HEK293 (cell line): ENCODE data around the gene GPR149.

Source experiments
- BCL6B ChIP-seq: fragments of 450-650 bp; formaldehyde crosslinking; IDR thresholded peaks from 2 replicates; pipeline ENCODE4 v1.5.1; 2017; ENCODE audit warnings: missing biosample characterization, missing genetic modification characterization
- GLI2 ChIP-seq: fragments of 450-650 bp; formaldehyde crosslinking; IDR thresholded peaks from 2 replicates; pipeline ENCODE4; 2017; ENCODE audit warnings: missing biosample characterization, missing genetic modification characterization, low read depth, borderline replicate concordance
- GLIS1 ChIP-seq: fragments of 450-650 bp; formaldehyde crosslinking; IDR thresholded peaks from 2 replicates; pipeline ENCODE4 v1.5.1; 2016; ENCODE audit warnings: missing biosample characterization, missing genetic modification characterization
- OSR2 ChIP-seq: fragments of 450-650 bp; formaldehyde crosslinking; IDR thresholded peaks from 2 replicates; pipeline ENCODE4 v1.5.1; 2016; ENCODE audit warnings: missing biosample characterization, missing genetic modification characterization
- PATZ1 ChIP-seq: fragments of 450-650 bp; formaldehyde crosslinking; IDR thresholded peaks from 2 replicates; pipeline ENCODE4 v1.5.1; 2016; ENCODE audit warnings: missing biosample characterization, missing genetic modification characterization
- SP2 ChIP-seq: fragments of 450-650 bp; formaldehyde crosslinking; IDR thresholded peaks from 2 replicates; pipeline ENCODE4 v1.5.1; 2016; ENCODE audit warnings: missing biosample characterization, missing genetic modification characterization
- SP7 ChIP-seq: fragments of 450-650 bp; formaldehyde crosslinking; IDR thresholded peaks from 2 replicates; pipeline ENCODE4 v1.5.1; 2016; ENCODE audit warnings: missing biosample characterization, missing genetic modification characterization
- ZBTB10 ChIP-seq: fragments of 450-650 bp; formaldehyde crosslinking; IDR thresholded peaks from 2 replicates; pipeline ENCODE4 v1.5.1; 2016; ENCODE audit warnings: missing biosample characterization, missing genetic modification characterization
- ZBTB20 ChIP-seq: fragments of 450-650 bp; formaldehyde crosslinking; IDR thresholded peaks from 2 replicates; pipeline ENCODE4 v1.5.1; 2016; ENCODE audit warnings: missing biosample characterization, missing genetic modification characterization
- ZBTB8A ChIP-seq: fragments of 450-650 bp; formaldehyde crosslinking; IDR thresholded peaks from 2 replicates; pipeline ENCODE4 v1.5.1; 2016; ENCODE audit warnings: missing biosample characterization, missing genetic modification characterization
- ZNF146 ChIP-seq: fragments of 450-650 bp; formaldehyde crosslinking; IDR thresholded peaks from 2 replicates; pipeline ENCODE4 v1.5.1; 2016; ENCODE audit warnings: missing biosample characterization, missing genetic modification characterization
- ZNF2 ChIP-seq: fragments of 450-650 bp; formaldehyde crosslinking; IDR thresholded peaks from 2 replicates; pipeline ENCODE4 v1.5.1; 2016; ENCODE audit warnings: missing biosample characterization, missing genetic modification characterization
- ZNF335 ChIP-seq: fragments of 450-650 bp; formaldehyde crosslinking; conservative IDR thresholded peaks from 2 replicates; pipeline ENCODE4 v1.5.1; 2016; ENCODE audit warnings: missing biosample characterization, missing genetic modification characterization
- ZNF518A ChIP-seq: fragments of 450-650 bp; formaldehyde crosslinking; conservative IDR thresholded peaks from 2 replicates; pipeline ENCODE4 v1.5.1; 2016; ENCODE audit warnings: low read depth, missing biosample characterization, missing genetic modification characterization
- ZNF629 ChIP-seq: fragments of 450-650 bp; formaldehyde crosslinking; IDR thresholded peaks from 2 replicates; pipeline ENCODE4 v1.5.1; 2017; ENCODE audit warnings: missing biosample characterization, missing genetic modification characterization
- TF ChIP-seq, protein P1 (sequence below): fragments of 450-650 bp; formaldehyde crosslinking; optimal IDR thresholded peaks from 2 replicates; pipeline ENCODE3; 2016; ENCODE audit warnings: missing biosample characterization, mild to moderate bottlenecking, missing genetic modification characterization
- TF ChIP-seq, protein P2 (sequence below): fragments of 450-650 bp; formaldehyde crosslinking; IDR thresholded peaks from 2 replicates; pipeline ENCODE4 v1.5.1; 2016; ENCODE audit warnings: missing biosample characterization, missing genetic modification characterization

GPR149 gene

DNA sequence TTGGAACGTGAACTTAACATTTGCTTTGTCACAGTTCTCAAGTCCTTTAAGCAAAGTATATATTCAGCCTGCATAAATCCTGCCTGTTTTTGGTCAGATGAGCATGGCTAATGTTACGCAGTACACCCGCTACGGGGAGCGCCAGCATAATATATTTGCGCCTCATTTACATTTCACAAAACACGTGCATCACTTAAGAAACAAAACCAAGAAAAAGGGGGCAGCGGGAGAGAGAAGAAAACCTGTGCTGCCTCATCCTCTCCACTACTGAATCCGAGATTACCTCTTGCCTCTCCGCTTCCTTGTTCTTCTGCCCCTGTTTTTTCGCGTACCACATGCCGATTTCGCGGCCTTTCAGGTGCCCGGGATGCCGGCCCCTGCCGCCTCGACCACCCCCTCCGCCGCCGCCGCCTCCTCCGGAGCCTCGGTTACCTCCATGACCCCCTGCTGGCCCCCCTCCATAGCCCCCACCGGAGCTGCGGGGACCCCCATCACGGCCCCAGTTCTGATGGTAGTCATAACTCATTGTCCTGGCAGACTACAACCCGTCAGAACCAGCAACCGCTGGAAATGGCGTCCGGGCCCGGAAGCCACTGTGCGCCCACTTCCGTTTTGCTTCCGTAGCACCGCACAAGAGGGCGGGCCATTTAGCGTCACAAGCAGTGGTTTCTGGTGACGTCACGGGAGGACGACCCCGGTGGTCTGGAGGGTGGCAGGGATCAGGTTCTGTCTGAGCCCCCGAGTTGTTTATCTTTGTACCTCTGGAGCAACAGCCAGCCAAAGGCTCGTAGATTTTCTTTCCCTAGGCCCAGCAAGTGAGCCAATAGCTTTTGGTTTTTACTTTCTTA lies 105.9 kb downstream of the GPR149 start, which contains the start of gene DHX36 (continued):
- TF ChIP-seq ZBTB10 (tag by site-specific recombination) (peak; percentile 67; the same call in 1 of the 2 replicates), GLI2 (tag by site-specific recombination) (no peak), GLIS1 (peak; percentile 46; the same call in 1 of the 2 replicates), ZNF2 (tag by site-specific recombination) (peak; percentile 58; the same call in 1 of the 2 replicates), PATZ1 (peak; percentile 70), ZBTB20 (tag by site-specific recombination) (peak; percentile 87), ZBTB8A (tag by site-specific recombination) (peak; percentile 72; the same call in 1 of the 2 replicates), ZNF335 (tag by site-specific recombination) (peak; percentile 55), SP2 (tag by site-specific recombination) (peak; percentile 76), OSR2 (tag by site-specific recombination) (peak; percentile 73), BCL6B (no peak), ZNF518A (tag by site-specific recombination) (peak; percentile 88), ZNF146 (tag by site-specific recombination) (0 out of 2 replicates have a peak, but pooled peaks have one; percentile 18), ZNF629 (tag by site-specific recombination) (peak; percentile 99), SP7 (peak; percentile 41; the same call in 1 of the 2 replicates)
- TF ChIP-seq, protein P1, sequence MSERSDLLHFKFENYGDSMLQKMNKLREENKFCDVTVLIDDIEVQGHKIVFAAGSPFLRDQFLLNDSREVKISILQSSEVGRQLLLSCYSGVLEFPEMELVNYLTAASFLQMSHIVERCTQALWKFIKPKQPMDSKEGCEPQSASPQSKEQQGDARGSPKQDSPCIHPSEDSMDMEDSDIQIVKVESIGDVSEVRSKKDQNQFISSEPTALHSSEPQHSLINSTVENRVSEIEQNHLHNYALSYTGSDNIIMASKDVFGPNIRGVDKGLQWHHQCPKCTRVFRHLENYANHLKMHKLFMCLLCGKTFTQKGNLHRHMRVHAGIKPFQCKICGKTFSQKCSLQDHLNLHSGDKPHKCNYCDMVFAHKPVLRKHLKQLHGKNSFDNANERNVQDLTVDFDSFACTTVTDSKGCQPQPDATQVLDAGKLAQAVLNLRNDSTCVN (tag by site-specific recombination), result no peak
- TF ChIP-seq, protein P2, sequence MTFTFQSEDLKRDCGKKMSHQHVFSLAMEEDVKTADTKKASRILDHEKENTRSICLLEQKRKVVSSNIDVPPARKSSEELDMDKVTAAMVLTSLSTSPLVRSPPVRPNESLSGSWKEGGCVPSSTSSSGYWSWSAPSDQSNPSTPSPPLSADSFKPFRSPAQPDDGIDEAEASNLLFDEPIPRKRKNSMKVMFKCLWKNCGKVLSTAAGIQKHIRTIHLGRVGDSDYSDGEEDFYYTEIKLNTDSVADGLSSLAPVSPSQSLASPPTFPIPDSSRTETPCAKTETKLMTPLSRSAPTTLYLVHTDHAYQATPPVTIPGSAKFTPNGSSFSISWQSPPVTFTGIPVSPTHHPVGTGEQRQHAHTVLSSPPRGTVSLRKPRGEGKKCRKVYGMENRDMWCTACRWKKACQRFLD (tag by site-specific recombination), result no peak
